Measurements from ENCODE around the gene FYB1. TPM values are rescaled to one million over a fixed set of nuclear protein-coding genes. Genes with fewer than 3 reads are reported as not detected.

FYB1 gene
- total RNA-seq, 1 experiment from 2014 or later = 0.42 TPM

DNA sequence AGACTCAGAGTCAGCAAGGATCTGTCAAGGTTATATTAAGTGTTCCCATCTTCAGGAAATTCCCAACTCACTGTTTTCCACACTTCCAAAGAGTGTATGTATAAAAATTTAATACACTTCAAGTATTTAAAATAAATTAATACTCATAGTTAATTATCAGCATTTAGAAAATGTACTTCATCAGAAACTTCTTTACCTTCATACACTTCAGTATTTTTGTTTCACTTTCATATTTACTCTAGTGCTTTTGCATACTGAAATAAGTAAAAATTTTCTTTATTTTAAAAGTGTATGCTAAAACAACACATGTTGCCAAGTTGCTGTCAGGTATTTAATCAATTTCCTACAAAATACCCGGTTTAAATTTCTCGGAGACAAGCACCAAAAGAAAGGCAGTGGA is 161.6 kb downstream of the FYB1 start:
- Histone ChIP-seq H3K4me2 (ENCODE audit: low read length) (no peak overlapping the region), H3K27me3 (ENCODE audit: insufficient read depth, low read length) (no peaks in the 10 kb centered on the region), H3K79me2 (ENCODE audit: insufficient read depth, low read length) (peaks cover 32% of the 10 kb centered on the region), H3K36me3 (ENCODE audit: control insufficient read depth in 1 of 2, insufficient read depth in 2 of 2, low read length in 2 of 2) (no peaks in the 10 kb centered on the region), H3K9me2 (ENCODE audit: insufficient read depth) (no peaks in the 10 kb centered on the region), H2AFZ (ENCODE audit: low read depth, low read length, poor library complexity, severe bottlenecking) (no peak overlapping the region), H3K9me3 (ENCODE audit: control insufficient read depth in 1 of 2, insufficient read depth in 1 of 2, low read depth in 1 of 2, low read length in 2 of 2) (no peaks in the 10 kb centered on the region), H3K4me3 (replicated peaks in 1 of 2; ENCODE audit: low read depth in 1 of 2, low read length in 2 of 2) (no peak overlapping the region), H3K4me1 (ENCODE audit: control insufficient read depth in 1 of 2, insufficient read depth in 2 of 2, low read length in 2 of 2) (no peaks in the 10 kb centered on the region), H3K9ac (ENCODE audit: low read length) (no peak overlapping the region), H4K20me1 (ENCODE audit: insufficient read depth) (no peaks in the 10 kb centered on the region), H3K27ac (ENCODE audit: low read depth, low read length) (no peak overlapping the region)
- ChIA-PET RAD21 (ENCODE audit: low non-redundant PET in 1 of 2, low total read pairs in 2 of 2, uncharacterized antibody in 2 of 2, unreplicated experiment in 2 of 2) (no interaction called here), POLR2A (no interaction called here), CTCF (no interaction called here)
- no TSS peak for BruUV-seq (replicated peaks)
- DNase-seq (ENCODE audit: low read depth, low spot score) (no peak), ATAC-seq (no peak)
- intact Hi-C loops (cut with micrococcal nuclease) = no loop called here
- TF ChIP-seq, protein P1, sequence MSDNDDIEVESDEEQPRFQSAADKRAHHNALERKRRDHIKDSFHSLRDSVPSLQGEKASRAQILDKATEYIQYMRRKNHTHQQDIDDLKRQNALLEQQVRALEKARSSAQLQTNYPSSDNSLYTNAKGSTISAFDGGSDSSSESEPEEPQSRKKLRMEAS (IDR thresholded peaks at IDR 0.05) = no peak
- TF ChIP-seq, protein P2, sequence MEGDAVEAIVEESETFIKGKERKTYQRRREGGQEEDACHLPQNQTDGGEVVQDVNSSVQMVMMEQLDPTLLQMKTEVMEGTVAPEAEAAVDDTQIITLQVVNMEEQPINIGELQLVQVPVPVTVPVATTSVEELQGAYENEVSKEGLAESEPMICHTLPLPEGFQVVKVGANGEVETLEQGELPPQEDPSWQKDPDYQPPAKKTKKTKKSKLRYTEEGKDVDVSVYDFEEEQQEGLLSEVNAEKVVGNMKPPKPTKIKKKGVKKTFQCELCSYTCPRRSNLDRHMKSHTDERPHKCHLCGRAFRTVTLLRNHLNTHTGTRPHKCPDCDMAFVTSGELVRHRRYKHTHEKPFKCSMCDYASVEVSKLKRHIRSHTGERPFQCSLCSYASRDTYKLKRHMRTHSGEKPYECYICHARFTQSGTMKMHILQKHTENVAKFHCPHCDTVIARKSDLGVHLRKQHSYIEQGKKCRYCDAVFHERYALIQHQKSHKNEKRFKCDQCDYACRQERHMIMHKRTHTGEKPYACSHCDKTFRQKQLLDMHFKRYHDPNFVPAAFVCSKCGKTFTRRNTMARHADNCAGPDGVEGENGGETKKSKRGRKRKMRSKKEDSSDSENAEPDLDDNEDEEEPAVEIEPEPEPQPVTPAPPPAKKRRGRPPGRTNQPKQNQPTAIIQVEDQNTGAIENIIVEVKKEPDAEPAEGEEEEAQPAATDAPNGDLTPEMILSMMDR (IDR thresholded peaks at IDR 0.05 in 2 of 3, conservative IDR thresholded peaks at IDR 0.05 in 1 of 3; ENCODE audit: borderline replicate concordance in 1 of 3, insufficient read depth in 1 of 3, low read depth in 2 of 3, low read length in 2 of 3) = no peak
- TF ChIP-seq POLR2A (IDR thresholded peaks at IDR 0.05; ENCODE audit: borderline replicate concordance, extremely low read depth, insufficient read depth, insufficient read length) (no peak), RAD21 (IDR thresholded peaks at IDR 0.05; ENCODE audit: low read depth) (no peak), YY1 (IDR thresholded peaks at IDR 0.05; ENCODE audit: extremely low read depth, insufficient replicate concordance, low read depth, low read length) (no peak), SRF (IDR thresholded peaks at IDR 0.05; ENCODE audit: low read depth) (no peak), SP1 (IDR thresholded peaks at IDR 0.05; ENCODE audit: low read depth) (no peak), FOSL1 (IDR thresholded peaks at IDR 0.05; ENCODE audit: low read depth) (no peak), TCF7L2 (IDR thresholded peaks at IDR 0.05; ENCODE audit: borderline replicate concordance, extremely low read depth, insufficient read depth, insufficient read length) (no peak), SIN3A (IDR thresholded peaks at IDR 0.05; ENCODE audit: low read depth) (no peak), EZH2phosphoT487 (IDR thresholded peaks at IDR 0.05; ENCODE audit: borderline replicate concordance) (no peak), POLR2AphosphoS5 (IDR thresholded peaks at IDR 0.05; ENCODE audit: low read depth, low read length) (no peak), CBX3 (IDR thresholded peaks at IDR 0.05; ENCODE audit: low read depth) (no peak), ELF1 (IDR thresholded peaks at IDR 0.05; ENCODE audit: borderline replicate concordance, low read depth) (no peak), ZNF274 (IDR thresholded peaks at IDR 0.05; ENCODE audit: low read depth, low read length) (no peak), EGR1 (IDR thresholded peaks at IDR 0.05; ENCODE audit: low read depth) (no peak)
- TF ChIP-seq, protein P3, sequence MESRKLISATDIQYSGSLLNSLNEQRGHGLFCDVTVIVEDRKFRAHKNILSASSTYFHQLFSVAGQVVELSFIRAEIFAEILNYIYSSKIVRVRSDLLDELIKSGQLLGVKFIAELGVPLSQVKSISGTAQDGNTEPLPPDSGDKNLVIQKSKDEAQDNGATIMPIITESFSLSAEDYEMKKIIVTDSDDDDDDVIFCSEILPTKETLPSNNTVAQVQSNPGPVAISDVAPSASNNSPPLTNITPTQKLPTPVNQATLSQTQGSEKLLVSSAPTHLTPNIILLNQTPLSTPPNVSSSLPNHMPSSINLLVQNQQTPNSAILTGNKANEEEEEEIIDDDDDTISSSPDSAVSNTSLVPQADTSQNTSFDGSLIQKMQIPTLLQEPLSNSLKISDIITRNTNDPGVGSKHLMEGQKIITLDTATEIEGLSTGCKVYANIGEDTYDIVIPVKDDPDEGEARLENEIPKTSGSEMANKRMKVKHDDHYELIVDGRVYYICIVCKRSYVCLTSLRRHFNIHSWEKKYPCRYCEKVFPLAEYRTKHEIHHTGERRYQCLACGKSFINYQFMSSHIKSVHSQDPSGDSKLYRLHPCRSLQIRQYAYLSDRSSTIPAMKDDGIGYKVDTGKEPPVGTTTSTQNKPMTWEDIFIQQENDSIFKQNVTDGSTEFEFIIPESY (IDR thresholded peaks at IDR 0.05; ENCODE audit: extremely low read depth, insufficient replicate concordance, low read length) = no peak
- TF ChIP-seq, protein P4, sequence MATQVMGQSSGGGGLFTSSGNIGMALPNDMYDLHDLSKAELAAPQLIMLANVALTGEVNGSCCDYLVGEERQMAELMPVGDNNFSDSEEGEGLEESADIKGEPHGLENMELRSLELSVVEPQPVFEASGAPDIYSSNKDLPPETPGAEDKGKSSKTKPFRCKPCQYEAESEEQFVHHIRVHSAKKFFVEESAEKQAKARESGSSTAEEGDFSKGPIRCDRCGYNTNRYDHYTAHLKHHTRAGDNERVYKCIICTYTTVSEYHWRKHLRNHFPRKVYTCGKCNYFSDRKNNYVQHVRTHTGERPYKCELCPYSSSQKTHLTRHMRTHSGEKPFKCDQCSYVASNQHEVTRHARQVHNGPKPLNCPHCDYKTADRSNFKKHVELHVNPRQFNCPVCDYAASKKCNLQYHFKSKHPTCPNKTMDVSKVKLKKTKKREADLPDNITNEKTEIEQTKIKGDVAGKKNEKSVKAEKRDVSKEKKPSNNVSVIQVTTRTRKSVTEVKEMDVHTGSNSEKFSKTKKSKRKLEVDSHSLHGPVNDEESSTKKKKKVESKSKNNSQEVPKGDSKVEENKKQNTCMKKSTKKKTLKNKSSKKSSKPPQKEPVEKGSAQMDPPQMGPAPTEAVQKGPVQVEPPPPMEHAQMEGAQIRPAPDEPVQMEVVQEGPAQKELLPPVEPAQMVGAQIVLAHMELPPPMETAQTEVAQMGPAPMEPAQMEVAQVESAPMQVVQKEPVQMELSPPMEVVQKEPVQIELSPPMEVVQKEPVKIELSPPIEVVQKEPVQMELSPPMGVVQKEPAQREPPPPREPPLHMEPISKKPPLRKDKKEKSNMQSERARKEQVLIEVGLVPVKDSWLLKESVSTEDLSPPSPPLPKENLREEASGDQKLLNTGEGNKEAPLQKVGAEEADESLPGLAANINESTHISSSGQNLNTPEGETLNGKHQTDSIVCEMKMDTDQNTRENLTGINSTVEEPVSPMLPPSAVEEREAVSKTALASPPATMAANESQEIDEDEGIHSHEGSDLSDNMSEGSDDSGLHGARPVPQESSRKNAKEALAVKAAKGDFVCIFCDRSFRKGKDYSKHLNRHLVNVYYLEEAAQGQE (IDR thresholded peaks at IDR 0.05; ENCODE audit: low read depth) = no peak
- TF ChIP-seq, protein P5, sequence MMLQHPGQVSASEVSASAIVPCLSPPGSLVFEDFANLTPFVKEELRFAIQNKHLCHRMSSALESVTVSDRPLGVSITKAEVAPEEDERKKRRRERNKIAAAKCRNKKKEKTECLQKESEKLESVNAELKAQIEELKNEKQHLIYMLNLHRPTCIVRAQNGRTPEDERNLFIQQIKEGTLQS (IDR thresholded peaks at IDR 0.05) = no peak

All from HCT116 (cell line).